K562 (cell line): ENCODE data around the gene CHRNB1. TPM values are rescaled to one million over a fixed set of nuclear protein-coding genes. Genes with fewer than 3 reads are reported as not detected.

Experiments used
- CREB1 ChIP-seq, 2 experiments: sonication (generic) in 1 of 2; formaldehyde crosslinking in 1 of 2; IDR thresholded peaks; 2 replicates each; pipeline versions ENCODE4 v1.6.1 to v1.8.0; 2012 to 2022; ENCODE audit warnings: inconsistent platforms in 1 of 2, mild to moderate bottlenecking in 1 of 2, missing genetic modification reagents in 1 of 2, moderate library complexity in 1 of 2
- CREM ChIP-seq: IDR thresholded peaks from 2 replicates; pipeline ENCODE4 v1.6.1; 2014; ENCODE audit warnings: antibody characterized with exemption, low read depth
- EGR1 ChIP-seq: fragments of 450-650 bp; conservative IDR thresholded peaks from 2 replicates; pipeline ENCODE4 v1.6.1; 2017; ENCODE audit warnings: mild to moderate bottlenecking
- GABPA ChIP-seq: fragments of 200-800 bp; sonication (Bioruptor generic); conservative IDR thresholded peaks from 2 replicates; pipeline ENCODE4 v1.6.1; 2016; ENCODE audit warnings: low read depth, missing genetic modification characterization, missing compliant biosample characterization
- HMGN3 ChIP-seq: IDR thresholded peaks from 2 replicates; pipeline ENCODE4 v1.6.1; 2011; ENCODE audit warnings: borderline replicate concordance, low read depth, mild to moderate bottlenecking, mixed read lengths, low read length; ENCODE audit not compliant: insufficient read length; ENCODE audit errors: extremely low read depth
- HNRNPL ChIP-seq: fragments of 200-400 bp; formaldehyde crosslinking; IDR thresholded peaks from 2 replicates; pipeline ENCODE4 v1.6.1; 2017; ENCODE audit warnings: low read depth, mild to moderate bottlenecking, low read length
- RBFOX2 ChIP-seq: fragments of 200-400 bp; formaldehyde crosslinking; IDR thresholded peaks from 2 replicates; pipeline ENCODE4 v1.6.1; 2017; ENCODE audit warnings: low read depth, mild to moderate bottlenecking, low read length, moderate library complexity
- RCOR1 ChIP-seq, 2 experiments: IDR thresholded peaks; 2 replicates each; pipeline ENCODE4 v1.6.1; 2012; ENCODE audit warnings: low read depth in 2 of 2, low read length in 2 of 2, borderline replicate concordance in 1 of 2, improper control_type of control experiment in 1 of 2
- ZBTB17 ChIP-seq: fragments of 450-650 bp; formaldehyde crosslinking; IDR thresholded peaks from 2 replicates; pipeline ENCODE4 v1.4.0; 2020; ENCODE audit warnings: mild to moderate bottlenecking
- ZNF696 ChIP-seq: fragments of 250-450 bp; sonication (Bioruptor Pico); conservative IDR thresholded peaks from 2 replicates; pipeline ENCODE4 v1.4.0; 2020; ENCODE audit warnings: mild to moderate bottlenecking, moderate library complexity
- polyA plus RNA-seq, 8 experiments: library from polyadenylated mRNA; depleted of rRNA in 4 of 8; stranded (reverse) in 5 of 8; unstranded in 3 of 8; fragments of >200 nt; fragmentation: Nextera tagmentation in 2 of 8; fragmentation: Illumina TruSeq in 1 of 8; extraction: Ambion mirVana in 2 of 8; extraction: Trizol in 1 of 8; gene quantifications; 2 replicates each; pipeline versions ENCODE4 v1.2.1 to v1.2.3, GENCODE V29; 2011 to 2014; ENCODE audit warnings: inconsistent platforms in 1 of 8, missing spikeins in 1 of 8
- total RNA-seq, 7 experiments: library from RNA; depleted of rRNA in 6 of 7; stranded (reverse); fragments of >200 nt in 6 of 7; fragmentation: Illumina TruSeq in 2 of 7; extraction: Trizol in 2 of 7; gene quantifications; 2 replicates each; pipeline versions ENCODE4 v1.2.1 to v1.2.3, GENCODE V29; 2011 to 2021; ENCODE audit warnings: low replicate concordance in 1 of 7
- TF ChIP-seq, protein P1 (sequence below): sonication (generic); formaldehyde crosslinking; IDR thresholded peaks from 2 replicates; pipeline ENCODE4 v1.8.1; 2023; ENCODE audit warnings: mild to moderate bottlenecking, missing genetic modification reagents
- TF ChIP-seq, protein P2 (sequence below): fragments of 450-650 bp; IDR thresholded peaks from 2 replicates; pipeline ENCODE4 v1.6.1; 2018; ENCODE audit not compliant: partially characterized antibody
- TF ChIP-seq, protein P3 (sequence below): fragments of 200-800 bp; sonication (Bioruptor generic); IDR thresholded peaks from 2 replicates; pipeline ENCODE4 v1.6.1; 2017; ENCODE audit warnings: missing genetic modification characterization, missing compliant biosample characterization
- TF ChIP-seq, protein P4 (sequence below): sonication (generic); formaldehyde crosslinking; IDR thresholded peaks from 2 replicates; pipeline ENCODE4 v1.8.0; 2022; ENCODE audit warnings: missing genetic modification reagents, mild to moderate bottlenecking, moderate library complexity, borderline replicate concordance

Gene CHRNB1
- total and polyA plus RNA-seq, 9 of the 15 experiments (the other 6 are each of a cell fraction or from before 2014, with no cell fraction given), result 4.7 to 12.3 (median 6.8) TPM

DNA sequence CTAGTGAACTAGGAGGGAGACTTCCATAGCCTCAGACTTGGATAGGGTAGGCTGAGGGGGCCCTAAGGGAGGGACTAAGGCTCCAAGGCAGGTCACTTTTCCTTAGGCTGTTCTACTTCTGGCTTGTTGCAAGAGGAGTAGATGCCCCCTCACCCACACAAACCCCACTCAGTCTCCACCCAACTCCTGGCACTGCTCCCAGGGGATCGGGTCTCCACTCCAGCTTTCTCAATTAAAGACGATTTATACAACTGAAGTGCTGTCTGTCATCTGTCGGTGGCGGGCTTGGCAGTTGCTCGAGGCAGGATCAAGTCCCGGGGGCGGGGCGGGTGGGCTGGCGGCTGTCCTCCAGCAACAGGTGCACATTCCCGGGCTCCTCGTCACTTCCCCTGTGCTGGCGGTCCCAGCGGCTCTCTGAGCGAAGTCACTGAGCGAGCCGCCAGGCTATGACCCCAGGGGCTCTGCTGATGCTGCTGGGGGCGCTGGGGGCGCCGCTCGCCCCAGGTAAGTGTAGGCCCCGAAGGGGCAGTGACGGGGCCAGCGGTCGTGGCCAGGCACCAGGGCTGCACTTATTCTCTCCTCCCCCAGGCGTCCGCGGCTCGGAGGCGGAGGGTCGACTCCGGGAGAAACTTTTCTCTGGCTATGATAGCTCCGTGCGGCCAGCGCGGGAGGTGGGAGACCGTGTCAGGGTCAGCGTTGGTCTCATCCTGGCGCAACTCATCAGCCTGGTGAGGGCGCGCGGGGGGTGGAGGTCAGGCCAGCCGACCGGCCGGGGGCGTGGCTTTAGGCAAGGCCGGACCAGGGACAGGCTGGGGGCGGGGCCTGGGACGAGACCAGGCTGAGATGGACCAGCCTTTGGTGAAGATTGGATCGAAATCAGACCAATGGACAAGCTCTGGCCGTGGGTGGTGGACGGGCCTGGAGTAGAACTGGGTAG lies at the start of gene CHRNB1 (continued):
- TF ChIP-seq, protein P1, sequence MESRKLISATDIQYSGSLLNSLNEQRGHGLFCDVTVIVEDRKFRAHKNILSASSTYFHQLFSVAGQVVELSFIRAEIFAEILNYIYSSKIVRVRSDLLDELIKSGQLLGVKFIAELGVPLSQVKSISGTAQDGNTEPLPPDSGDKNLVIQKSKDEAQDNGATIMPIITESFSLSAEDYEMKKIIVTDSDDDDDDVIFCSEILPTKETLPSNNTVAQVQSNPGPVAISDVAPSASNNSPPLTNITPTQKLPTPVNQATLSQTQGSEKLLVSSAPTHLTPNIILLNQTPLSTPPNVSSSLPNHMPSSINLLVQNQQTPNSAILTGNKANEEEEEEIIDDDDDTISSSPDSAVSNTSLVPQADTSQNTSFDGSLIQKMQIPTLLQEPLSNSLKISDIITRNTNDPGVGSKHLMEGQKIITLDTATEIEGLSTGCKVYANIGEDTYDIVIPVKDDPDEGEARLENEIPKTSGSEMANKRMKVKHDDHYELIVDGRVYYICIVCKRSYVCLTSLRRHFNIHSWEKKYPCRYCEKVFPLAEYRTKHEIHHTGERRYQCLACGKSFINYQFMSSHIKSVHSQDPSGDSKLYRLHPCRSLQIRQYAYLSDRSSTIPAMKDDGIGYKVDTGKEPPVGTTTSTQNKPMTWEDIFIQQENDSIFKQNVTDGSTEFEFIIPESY (CRISPR knock-in tag), result peak; percentile 84
- TF ChIP-seq RCOR1 (IDR thresholded peaks at IDR 0.05; ENCODE audit: borderline replicate concordance in 1 of 2, low read depth in 2 of 2, low read length in 2 of 2) (peak in 1 of 2 experiments; percentile 39; a peak in 1 of 4 replicates), CREB1 (IDR thresholded peaks at IDR 0.05) (no peak), CREB1 (CRISPR knock-in tag; IDR thresholded peaks at IDR 0.05) (0 out of 2 replicates have a peak, but pooled peaks have one; percentile 33), ZBTB17 (CRISPR knock-in tag) (peak; percentile 96), CREM (0 out of 2 replicates have a peak, but pooled peaks have one; percentile 11), HNRNPL (0 out of 2 replicates have a peak, but pooled peaks have one; percentile 34), GABPA (tag) (no peak), RBFOX2 (peak; percentile 67), ZNF696 (CRISPR knock-in tag) (no peak), HMGN3 (peak; percentile 35), EGR1 (0 out of 2 replicates have a peak, but pooled peaks have one; percentile 27)
- TF ChIP-seq, protein P2, sequence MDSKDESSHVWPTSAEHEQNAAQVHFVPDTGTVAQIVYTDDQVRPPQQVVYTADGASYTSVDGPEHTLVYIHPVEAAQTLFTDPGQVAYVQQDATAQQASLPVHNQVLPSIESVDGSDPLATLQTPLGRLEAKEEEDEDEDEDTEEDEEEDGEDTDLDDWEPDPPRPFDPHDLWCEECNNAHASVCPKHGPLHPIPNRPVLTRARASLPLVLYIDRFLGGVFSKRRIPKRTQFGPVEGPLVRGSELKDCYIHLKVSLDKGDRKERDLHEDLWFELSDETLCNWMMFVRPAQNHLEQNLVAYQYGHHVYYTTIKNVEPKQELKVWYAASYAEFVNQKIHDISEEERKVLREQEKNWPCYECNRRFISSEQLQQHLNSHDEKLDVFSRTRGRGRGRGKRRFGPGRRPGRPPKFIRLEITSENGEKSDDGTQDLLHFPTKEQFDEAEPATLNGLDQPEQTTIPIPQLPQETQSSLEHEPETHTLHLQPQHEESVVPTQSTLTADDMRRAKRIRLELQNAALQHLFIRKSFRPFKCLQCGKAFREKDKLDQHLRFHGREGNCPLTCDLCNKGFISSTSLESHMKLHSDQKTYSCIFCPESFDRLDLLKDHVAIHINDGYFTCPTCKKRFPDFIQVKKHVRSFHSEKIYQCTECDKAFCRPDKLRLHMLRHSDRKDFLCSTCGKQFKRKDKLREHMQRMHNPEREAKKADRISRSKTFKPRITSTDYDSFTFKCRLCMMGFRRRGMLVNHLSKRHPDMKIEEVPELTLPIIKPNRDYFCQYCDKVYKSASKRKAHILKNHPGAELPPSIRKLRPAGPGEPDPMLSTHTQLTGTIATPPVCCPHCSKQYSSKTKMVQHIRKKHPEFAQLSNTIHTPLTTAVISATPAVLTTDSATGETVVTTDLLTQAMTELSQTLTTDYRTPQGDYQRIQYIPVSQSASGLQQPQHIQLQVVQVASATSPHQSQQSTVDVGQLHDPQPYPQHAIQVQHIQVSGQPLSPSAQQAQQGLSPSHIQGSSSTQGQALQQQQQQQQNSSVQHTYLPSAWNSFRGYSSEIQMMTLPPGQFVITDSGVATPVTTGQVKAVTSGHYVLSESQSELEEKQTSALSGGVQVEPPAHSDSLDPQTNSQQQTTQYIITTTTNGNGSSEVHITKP, result peak; percentile 20
- TF ChIP-seq, protein P3, sequence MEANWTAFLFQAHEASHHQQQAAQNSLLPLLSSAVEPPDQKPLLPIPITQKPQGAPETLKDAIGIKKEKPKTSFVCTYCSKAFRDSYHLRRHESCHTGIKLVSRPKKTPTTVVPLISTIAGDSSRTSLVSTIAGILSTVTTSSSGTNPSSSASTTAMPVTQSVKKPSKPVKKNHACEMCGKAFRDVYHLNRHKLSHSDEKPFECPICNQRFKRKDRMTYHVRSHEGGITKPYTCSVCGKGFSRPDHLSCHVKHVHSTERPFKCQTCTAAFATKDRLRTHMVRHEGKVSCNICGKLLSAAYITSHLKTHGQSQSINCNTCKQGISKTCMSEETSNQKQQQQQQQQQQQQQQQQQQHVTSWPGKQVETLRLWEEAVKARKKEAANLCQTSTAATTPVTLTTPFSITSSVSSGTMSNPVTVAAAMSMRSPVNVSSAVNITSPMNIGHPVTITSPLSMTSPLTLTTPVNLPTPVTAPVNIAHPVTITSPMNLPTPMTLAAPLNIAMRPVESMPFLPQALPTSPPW (CRISPR knock-in tag), result peak; percentile 85
- TF ChIP-seq, protein P4, sequence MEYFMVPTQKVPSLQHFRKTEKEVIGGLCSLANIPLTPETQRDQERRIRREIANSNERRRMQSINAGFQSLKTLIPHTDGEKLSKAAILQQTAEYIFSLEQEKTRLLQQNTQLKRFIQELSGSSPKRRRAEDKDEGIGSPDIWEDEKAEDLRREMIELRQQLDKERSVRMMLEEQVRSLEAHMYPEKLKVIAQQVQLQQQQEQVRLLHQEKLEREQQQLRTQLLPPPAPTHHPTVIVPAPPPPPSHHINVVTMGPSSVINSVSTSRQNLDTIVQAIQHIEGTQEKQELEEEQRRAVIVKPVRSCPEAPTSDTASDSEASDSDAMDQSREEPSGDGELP (CRISPR knock-in tag), result peak; percentile 54; the same call in 1 of the 2 replicates
